SU-DHL-6 (cell line): Measurements from ENCODE around the gene IDH3B.
A peak's percentile ranks its signal among the peaks of the same experiment; 100 is the strongest.

Experiments used
- H2AFZ ChIP-seq: fragments of 200-600 bp; sonication (generic); 2 replicates; pipeline ENCODE4 v1.6.1; 2014; ENCODE audit warnings: low read depth, mild to moderate bottlenecking, moderate library complexity, mixed read lengths, antibody characterized with exemption, low read length; ENCODE audit not compliant: severe bottlenecking
- H3F3A ChIP-seq: fragments of 200-600 bp; shearing (Covaris generic); 2 replicates; pipeline ENCODE4 v1.6.0; 2016; ENCODE audit warnings: antibody characterized with exemption, mild to moderate bottlenecking; ENCODE audit not compliant: insufficient read depth
- H3K27ac ChIP-seq: fragments of 200-600 bp; sonication (generic); 2 replicates; pipeline ENCODE4 v1.5.1; 2016; ENCODE audit warnings: low read depth, mild to moderate bottlenecking, low read length, moderate library complexity, mixed read lengths
- H3K27me3 ChIP-seq: fragments of 200-600 bp; sonication (generic), shearing (Covaris generic); 2 replicates; pipeline ENCODE4 v1.6.0; 2014; ENCODE audit warnings: mild to moderate bottlenecking, low read length
- H3K36me3 ChIP-seq: fragments of 200-600 bp; sonication (generic); 2 replicates; pipeline ENCODE4 v1.6.1; 2014; ENCODE audit warnings: mild to moderate bottlenecking, low read length, mixed read lengths
- H3K4me2 ChIP-seq: fragments of 300-600, 200-600 bp; shearing (Covaris generic), sonication (generic); 2 replicates; pipeline ENCODE4 v1.6.0; 2014; ENCODE audit warnings: low read length, low read depth, mild to moderate bottlenecking; ENCODE audit not compliant: poor library complexity, severe bottlenecking
- H3K4me3 ChIP-seq: fragments of 200-600 bp; sonication (generic); 2 replicates; pipeline ENCODE4 v1.5.1; 2014; ENCODE audit warnings: antibody characterized with exemption, low read length, mild to moderate bottlenecking, mixed read lengths; ENCODE audit not compliant: insufficient read depth, poor library complexity, severe bottlenecking
- H3K79me2 ChIP-seq: fragments of 200-600 bp; sonication (generic); 2 replicates; pipeline ENCODE4 v1.6.1; 2014; ENCODE audit warnings: mild to moderate bottlenecking, low read length, moderate library complexity; ENCODE audit not compliant: insufficient read depth
- H3K9ac ChIP-seq: fragments of 200-600 bp; sonication (generic); 2 replicates; pipeline ENCODE4 v1.7.0; 2014; ENCODE audit warnings: mild to moderate bottlenecking, low read length
- H3K9me2 ChIP-seq: fragments of 200-600 bp; sonication (generic); replicated peaks from 2 replicates; pipeline ENCODE4 v1.6.1; 2014; ENCODE audit warnings: low read length; ENCODE audit not compliant: insufficient read depth
- H3K9me3 ChIP-seq: fragments of 200-600 bp; sonication (generic); 2 replicates; pipeline ENCODE4 v1.6.1; 2014; ENCODE audit warnings: low read length, mixed read lengths; ENCODE audit not compliant: insufficient read depth
- H4K20me1 ChIP-seq: fragments of 200-600 bp; sonication (generic); 2 replicates; pipeline ENCODE4 v1.6.1; 2014; ENCODE audit warnings: low read depth, mild to moderate bottlenecking, antibody characterized with exemption, low read length, moderate library complexity, mixed read lengths
- EZH2phosphoT487 ChIP-seq: fragments of 200-600 bp; sonication (generic), shearing (Covaris generic); conservative IDR thresholded peaks from 2 replicates; pipeline ENCODE4 v1.6.1; 2018; ENCODE audit warnings: mild to moderate bottlenecking, antibody characterized with exemption, low read length, moderate library complexity, mixed read lengths
- TF ChIP-seq, protein P1 (sequence below): fragments of 200-600 bp; sonication (generic); IDR thresholded peaks from one replicate; pipeline ENCODE4 v1.5.1; 2017; ENCODE audit warnings: antibody characterized with exemption, mild to moderate bottlenecking, low read length, moderate library complexity; ENCODE audit not compliant: insufficient read depth, poor library complexity, severe bottlenecking

The IDH3B gene

DNA sequence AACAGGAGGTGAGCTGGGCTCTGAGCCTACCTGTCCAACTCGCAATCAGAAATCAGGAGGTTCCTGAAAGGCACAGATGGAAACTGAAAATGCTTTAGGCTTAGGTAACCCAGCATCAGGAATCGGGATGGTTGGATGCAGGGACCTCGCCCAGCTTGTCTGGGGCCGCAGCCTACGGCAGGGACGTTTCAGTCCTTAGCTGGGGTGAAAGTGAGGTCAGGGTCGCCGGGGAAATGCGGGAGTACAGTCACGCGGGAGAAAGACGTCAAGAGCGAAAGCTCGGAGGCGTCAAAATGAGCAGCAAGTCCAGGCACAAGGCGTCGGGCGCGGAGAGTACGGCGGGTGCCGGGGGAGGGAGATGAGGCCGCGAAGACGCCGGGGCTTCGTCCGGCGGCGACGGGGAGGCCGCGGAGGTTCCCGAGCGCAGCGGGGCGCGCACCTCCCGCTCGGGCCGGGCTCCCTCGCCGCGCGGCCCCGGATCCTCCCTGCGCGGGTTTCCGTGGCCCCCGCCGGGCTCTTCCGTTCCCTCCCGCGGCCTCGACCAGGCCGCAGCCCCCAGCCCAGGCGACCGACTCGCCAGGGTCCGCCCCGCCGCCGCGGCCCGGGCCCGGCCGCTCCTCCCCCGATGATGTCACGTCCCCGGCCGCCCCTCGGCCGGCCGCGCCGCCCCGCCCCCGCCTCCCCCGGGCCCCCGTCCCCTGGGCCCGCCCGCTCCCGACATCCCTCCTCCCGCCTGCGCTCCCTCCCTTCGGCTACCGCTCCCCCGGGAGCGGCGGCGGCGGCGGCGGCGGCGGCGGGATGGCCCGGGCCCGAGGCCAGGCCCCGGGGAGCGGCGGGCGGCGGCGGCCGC, 28.2 kb upstream of the IDH3B start, which contains the start of gene EBF4:
TSS of gene EBF4 (plus strand) at position 745 of the 850 bp plus-strand sequence. CDS start 866 bp downstream, outside the sequence.
- Histone ChIP-seq H3K27me3 (no peaks in the 10 kb centered on the region), H3K9ac (no peak within 1 kb of the TSS), H3F3A (no peaks in the 10 kb centered on the region), H3K9me3 (no peaks in the 10 kb centered on the region), H4K20me1 (no peaks in the 10 kb centered on the region), H3K4me2 (peak within 1 kb of the TSS; percentile 18), H3K79me2 (no peaks in the 10 kb centered on the region), H3K9me2 (no peaks in the 10 kb centered on the region), H3K36me3 (no peaks in the 10 kb centered on the region), H3K27ac (no peak within 1 kb of the TSS), H3K4me3 (no peak within 1 kb of the TSS), H2AFZ (no peak within 1 kb of the TSS)
- TF ChIP-seq EZH2phosphoT487: no peak
- TF ChIP-seq, protein P1, sequence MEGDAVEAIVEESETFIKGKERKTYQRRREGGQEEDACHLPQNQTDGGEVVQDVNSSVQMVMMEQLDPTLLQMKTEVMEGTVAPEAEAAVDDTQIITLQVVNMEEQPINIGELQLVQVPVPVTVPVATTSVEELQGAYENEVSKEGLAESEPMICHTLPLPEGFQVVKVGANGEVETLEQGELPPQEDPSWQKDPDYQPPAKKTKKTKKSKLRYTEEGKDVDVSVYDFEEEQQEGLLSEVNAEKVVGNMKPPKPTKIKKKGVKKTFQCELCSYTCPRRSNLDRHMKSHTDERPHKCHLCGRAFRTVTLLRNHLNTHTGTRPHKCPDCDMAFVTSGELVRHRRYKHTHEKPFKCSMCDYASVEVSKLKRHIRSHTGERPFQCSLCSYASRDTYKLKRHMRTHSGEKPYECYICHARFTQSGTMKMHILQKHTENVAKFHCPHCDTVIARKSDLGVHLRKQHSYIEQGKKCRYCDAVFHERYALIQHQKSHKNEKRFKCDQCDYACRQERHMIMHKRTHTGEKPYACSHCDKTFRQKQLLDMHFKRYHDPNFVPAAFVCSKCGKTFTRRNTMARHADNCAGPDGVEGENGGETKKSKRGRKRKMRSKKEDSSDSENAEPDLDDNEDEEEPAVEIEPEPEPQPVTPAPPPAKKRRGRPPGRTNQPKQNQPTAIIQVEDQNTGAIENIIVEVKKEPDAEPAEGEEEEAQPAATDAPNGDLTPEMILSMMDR: no peak

DNA sequence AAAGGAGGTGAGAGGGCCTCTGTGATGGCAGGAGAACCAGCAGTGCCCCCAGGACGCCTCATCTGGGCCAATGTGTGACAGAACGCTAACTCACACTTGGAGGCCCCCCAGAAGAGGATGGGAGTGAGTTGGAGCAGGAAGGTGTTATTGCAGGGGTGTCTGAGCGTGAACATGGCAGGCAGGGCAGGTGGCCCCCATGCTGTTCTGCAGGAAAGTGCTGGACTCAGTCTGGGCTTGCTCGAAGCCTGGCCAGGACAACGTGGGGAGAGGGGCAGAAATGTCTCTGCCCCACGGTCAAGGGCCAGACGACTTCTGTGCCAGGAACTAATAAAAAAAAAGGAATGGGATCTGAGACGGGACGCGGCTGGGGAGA, 27.6 kb upstream of the IDH3B start:
- H2AFZ ChIP-seq: no peak overlapping the region
- H3K9me2 ChIP-seq: no peaks in the 10 kb centered on the region
- no peaks in the 10 kb centered on the region for H3K27me3 ChIP-seq
- H3F3A ChIP-seq: no peaks in the 10 kb centered on the region
- no peak overlapping the region for H3K4me2 ChIP-seq
- no peaks in the 10 kb centered on the region for H3K36me3 ChIP-seq
- no peaks in the 10 kb centered on the region for H3K79me2 ChIP-seq
- TF ChIP-seq, protein P1: no peak
- no peak for TF ChIP-seq EZH2phosphoT487
- no peaks in the 10 kb centered on the region for H4K20me1 ChIP-seq
- no peaks in the 10 kb centered on the region for H3K9me3 ChIP-seq
- no peak overlapping the region for H3K27ac ChIP-seq
- no peak overlapping the region for H3K4me3 ChIP-seq
- H3K9ac ChIP-seq: no peak overlapping the region

DNA sequence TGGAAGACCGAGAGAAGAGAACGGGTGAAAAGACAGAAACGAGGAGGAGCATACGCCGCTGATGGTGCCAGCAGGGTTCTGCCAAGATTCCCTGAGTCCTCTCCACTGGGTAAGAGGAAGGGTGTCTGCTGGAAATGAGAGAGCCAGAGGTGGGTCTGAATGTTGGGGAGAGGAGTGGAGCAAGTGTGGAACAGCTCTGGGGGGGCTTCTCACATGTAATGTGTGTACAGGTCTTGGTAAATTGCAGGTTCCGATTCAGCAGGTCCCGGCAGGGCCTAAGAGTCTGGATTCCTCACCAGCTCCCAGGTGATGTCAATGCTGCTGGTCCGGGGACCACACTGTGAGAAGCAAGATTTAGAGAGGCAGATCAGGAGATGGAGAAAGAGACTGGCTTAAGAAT, 27.1 kb upstream of the IDH3B start:
- H3K9ac ChIP-seq: no peak overlapping the region
- H3F3A ChIP-seq: no peaks in the 10 kb centered on the region
- TF ChIP-seq, protein P1: no peak
- TF ChIP-seq EZH2phosphoT487: no peak
- H3K27me3 ChIP-seq: no peaks in the 10 kb centered on the region
- no peak overlapping the region for H3K27ac ChIP-seq
- no peak overlapping the region for H3K4me3 ChIP-seq
- no peak overlapping the region for H3K4me2 ChIP-seq
- no peaks in the 10 kb centered on the region for H3K9me3 ChIP-seq
- no peaks in the 10 kb centered on the region for H4K20me1 ChIP-seq
- H3K79me2 ChIP-seq: no peaks in the 10 kb centered on the region
- no peaks in the 10 kb centered on the region for H3K9me2 ChIP-seq
- no peaks in the 10 kb centered on the region for H3K36me3 ChIP-seq
- no peak overlapping the region for H2AFZ ChIP-seq
